Stimulated activated naive CD8-positive, alpha-beta T cell treated with anti-CD3 and anti-CD28 coated beads, Interleukin-15, amount 100 ng/mL, for 72 hours (primary cell): ENCODE measurements around the gene PUSL1.
A peak's percentile ranks its signal among the peaks of the same experiment; 100 is the strongest.

Experiments used
- ATAC-seq: fragments of 150-1000 bp; cut with Tn5 transposase; 2 replicates; pipeline ENCODE4 v1.10.0; 2021; ENCODE audit warnings: mild to moderate bottlenecking, moderate library complexity
- DNase-seq, 2 donors: peaks; one replicate each; pipeline ENCODE4 v3.0.0; 2021 to 2022
- H3K27ac Mint-ChIP-seq, 2 donors: one replicate each; pipeline ENCODE4 v1.8.0; 2022; ENCODE audit warnings: mild to moderate bottlenecking in 2 of 2, mixed read lengths in 2 of 2, moderate library complexity in 2 of 2
- H3K27me3 Mint-ChIP-seq: one replicate; pipeline ENCODE4 v1.8.0; 2022; ENCODE audit warnings: mixed read lengths
- H3K4me1 Mint-ChIP-seq: one replicate; pipeline ENCODE4 v1.8.0; 2022; ENCODE audit warnings: mild to moderate bottlenecking, mixed read lengths
- H3K4me3 Mint-ChIP-seq, 2 donors: one replicate each; pipeline ENCODE4 v1.8.0; 2022; ENCODE audit warnings: mild to moderate bottlenecking in 2 of 2, mixed read lengths in 2 of 2, moderate library complexity in 1 of 2
- H3K9me3 Mint-ChIP-seq, 2 donors: one replicate each; pipeline ENCODE4 v1.8.0; 2022; ENCODE audit warnings: mixed read lengths in 2 of 2

The PUSL1 gene

DNA sequence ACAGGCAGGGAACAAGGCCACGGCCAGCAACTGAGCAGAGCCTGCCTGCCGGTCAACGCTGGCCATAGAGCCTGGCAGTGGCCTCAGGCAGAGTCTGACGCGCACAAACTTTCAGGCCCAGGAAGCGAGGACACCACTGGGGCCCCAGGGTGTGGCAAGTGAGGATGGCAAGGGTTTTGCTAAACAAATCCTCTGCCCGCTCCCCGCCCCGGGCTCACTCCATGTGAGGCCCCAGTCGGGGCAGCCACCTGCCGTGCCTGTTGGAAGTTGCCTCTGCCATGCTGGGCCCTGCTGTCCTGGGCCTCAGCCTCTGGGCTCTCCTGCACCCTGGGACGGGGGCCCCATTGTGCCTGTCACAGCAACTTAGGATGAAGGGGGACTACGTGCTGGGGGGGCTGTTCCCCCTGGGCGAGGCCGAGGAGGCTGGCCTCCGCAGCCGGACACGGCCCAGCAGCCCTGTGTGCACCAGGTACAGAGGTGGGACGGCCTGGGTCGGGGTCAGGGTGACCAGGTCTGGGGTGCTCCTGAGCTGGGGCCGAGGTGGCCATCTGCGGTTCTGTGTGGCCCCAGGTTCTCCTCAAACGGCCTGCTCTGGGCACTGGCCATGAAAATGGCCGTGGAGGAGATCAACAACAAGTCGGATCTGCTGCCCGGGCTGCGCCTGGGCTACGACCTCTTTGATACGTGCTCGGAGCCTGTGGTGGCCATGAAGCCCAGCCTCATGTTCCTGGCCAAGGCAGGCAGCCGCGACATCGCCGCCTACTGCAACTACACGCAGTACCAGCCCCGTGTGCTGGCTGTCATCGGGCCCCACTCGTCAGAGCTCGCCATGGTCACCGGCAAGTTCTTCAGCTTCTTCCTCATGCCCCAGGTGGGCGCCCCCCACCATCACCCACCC lies 22.9 kb downstream of the PUSL1 start, which contains the start of gene TAS1R3:
Gene TAS1R3 (plus strand): TSS at position 213 of the 898 bp plus-strand sequence. CDS start 66 bp downstream, at position 279.
- Mint-ChIP-seq H3K27ac (peak within 1 kb of the TSS in 1 of 2 donors; percentile 19), H3K27me3 (no peaks in the 10 kb centered on the region), H3K4me3 (no peak within 1 kb of the TSS), H3K4me1 (peaks cover 18% of the 10 kb centered on the region), H3K9me3 (peaks cover 4 to 6% of the 10 kb centered on the region in 2 donors)
- ATAC-seq (peak; percentile 6), DNase-seq (no peak)

DNA sequence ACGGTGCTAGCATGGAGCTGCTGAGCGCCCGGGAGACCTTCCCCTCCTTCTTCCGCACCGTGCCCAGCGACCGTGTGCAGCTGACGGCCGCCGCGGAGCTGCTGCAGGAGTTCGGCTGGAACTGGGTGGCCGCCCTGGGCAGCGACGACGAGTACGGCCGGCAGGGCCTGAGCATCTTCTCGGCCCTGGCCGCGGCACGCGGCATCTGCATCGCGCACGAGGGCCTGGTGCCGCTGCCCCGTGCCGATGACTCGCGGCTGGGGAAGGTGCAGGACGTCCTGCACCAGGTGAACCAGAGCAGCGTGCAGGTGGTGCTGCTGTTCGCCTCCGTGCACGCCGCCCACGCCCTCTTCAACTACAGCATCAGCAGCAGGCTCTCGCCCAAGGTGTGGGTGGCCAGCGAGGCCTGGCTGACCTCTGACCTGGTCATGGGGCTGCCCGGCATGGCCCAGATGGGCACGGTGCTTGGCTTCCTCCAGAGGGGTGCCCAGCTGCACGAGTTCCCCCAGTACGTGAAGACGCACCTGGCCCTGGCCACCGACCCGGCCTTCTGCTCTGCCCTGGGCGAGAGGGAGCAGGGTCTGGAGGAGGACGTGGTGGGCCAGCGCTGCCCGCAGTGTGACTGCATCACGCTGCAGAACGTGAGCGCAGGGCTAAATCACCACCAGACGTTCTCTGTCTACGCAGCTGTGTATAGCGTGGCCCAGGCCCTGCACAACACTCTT lies 23.8 kb downstream of the PUSL1 start:
- peaks cover 12% of the 10 kb centered on the region for H3K4me1 Mint-ChIP-seq
- peaks cover 4 to 6% of the 10 kb centered on the region in 2 donors for H3K9me3 Mint-ChIP-seq
- H3K27me3 Mint-ChIP-seq = no peaks in the 10 kb centered on the region
- H3K4me3 Mint-ChIP-seq = no peak overlapping the region
- no peak for DNase-seq
- no peak for ATAC-seq
- H3K27ac Mint-ChIP-seq = peak overlapping the region in 1 of 2 donors; percentile 27

- H3K4me3 Mint-ChIP-seq = no peak overlapping the region
- no peaks in the 10 kb centered on the region for H3K27me3 Mint-ChIP-seq
- ATAC-seq = no peak
- peaks cover 4 to 6% of the 10 kb centered on the region in 2 donors for H3K9me3 Mint-ChIP-seq
- peak overlapping the region in 1 of 2 donors; percentile 42 for H3K27ac Mint-ChIP-seq
- no peak for DNase-seq
- H3K4me1 Mint-ChIP-seq = peaks cover 7% of the 10 kb centered on the region
Measured at GRCh38 chr1:1332774-1333480, 24.5 kb downstream of the PUSL1 start.

- peak overlapping the region in 1 of 2 donors; percentile 71 for H3K27ac Mint-ChIP-seq
Measured at GRCh38 chr1:1333551-1334241, 25.3 kb downstream of the PUSL1 start.

DNA sequence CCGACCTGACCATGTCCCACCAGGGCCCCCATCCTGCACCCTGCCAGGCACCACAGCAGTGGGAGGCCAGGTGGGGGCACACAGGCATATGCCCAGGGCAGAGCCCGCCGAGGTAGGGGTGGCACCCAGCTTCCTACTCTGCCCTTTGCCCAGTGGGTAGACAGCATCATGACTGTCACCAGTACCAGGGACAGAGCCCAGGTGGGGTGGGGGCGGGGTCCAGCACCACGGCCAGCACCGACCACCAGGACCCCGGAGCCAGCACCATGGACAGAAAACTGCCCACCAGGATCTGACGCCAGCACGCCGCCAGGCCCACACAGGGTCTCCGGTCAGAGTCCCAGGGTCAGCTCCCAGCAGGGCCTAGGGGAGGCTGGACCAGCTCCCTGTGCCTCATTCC lies 26.4 kb downstream of the PUSL1 start:
- no peaks in the 10 kb centered on the region for H3K27me3 Mint-ChIP-seq
- ATAC-seq (no peak), DNase-seq (no peak)
- H3K9me3 Mint-ChIP-seq = peaks cover 2 to 3% of the 10 kb centered on the region in 2 donors
- no peak overlapping the region for H3K4me3 Mint-ChIP-seq
- H3K27ac Mint-ChIP-seq = peak overlapping the region in 1 of 2 donors; percentile 74
- H3K4me1 Mint-ChIP-seq = no peaks in the 10 kb centered on the region

More at GRCh38 chr1:1333551-1334241, 25.3 kb downstream of the PUSL1 start:
- no peak for ATAC-seq
- H3K4me3 Mint-ChIP-seq = no peak overlapping the region
- no peak for DNase-seq
- H3K27me3 Mint-ChIP-seq = no peaks in the 10 kb centered on the region
- peaks cover 6% of the 10 kb centered on the region for H3K4me1 Mint-ChIP-seq
- peaks cover 4 to 6% of the 10 kb centered on the region in 2 donors for H3K9me3 Mint-ChIP-seq

GRCh38 chr1:1335283-1335682 lies 26.9 kb downstream of the PUSL1 start:
- ATAC-seq = no peak
- Mint-ChIP-seq H3K4me3 (no peak overlapping the region), H3K27ac (no peak overlapping the region), H3K27me3 (no peaks in the 10 kb centered on the region), H3K9me3 (no peaks in the 10 kb centered on the region), H3K4me1 (no peaks in the 10 kb centered on the region)
- DNase-seq = no peak

DNA sequence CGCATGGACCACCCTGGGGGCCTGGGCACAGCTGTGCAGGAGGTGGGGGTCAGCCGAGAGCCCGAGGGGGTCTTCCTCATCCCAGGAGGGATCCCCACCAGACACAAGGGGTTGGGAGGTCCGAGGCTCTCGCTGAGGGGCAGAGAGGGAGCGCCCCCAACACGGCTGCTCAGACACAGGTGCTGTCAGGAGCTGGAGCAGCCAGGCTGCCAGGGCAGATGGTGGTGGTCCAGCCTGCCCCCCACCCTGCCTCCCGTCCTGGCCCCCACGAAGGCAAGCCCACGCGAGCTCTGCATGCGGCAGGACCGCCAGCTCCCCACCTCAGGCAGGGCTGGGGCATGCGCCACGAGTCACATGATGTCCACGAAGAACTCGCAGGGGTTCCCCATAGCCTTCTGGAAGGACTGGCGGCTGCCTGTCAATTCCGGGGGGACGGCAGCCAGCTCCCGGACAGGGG lies 27.4 kb downstream of the PUSL1 start:
- no peak overlapping the region for H3K4me3 Mint-ChIP-seq
- no peaks in the 10 kb centered on the region for H3K27me3 Mint-ChIP-seq
- peaks cover 0 to under 1% of the 10 kb centered on the region in 2 donors for H3K9me3 Mint-ChIP-seq
- no peaks in the 10 kb centered on the region for H3K4me1 Mint-ChIP-seq
- H3K27ac Mint-ChIP-seq = no peak overlapping the region
- DNase-seq (no peak), ATAC-seq (no peak)

DNA sequence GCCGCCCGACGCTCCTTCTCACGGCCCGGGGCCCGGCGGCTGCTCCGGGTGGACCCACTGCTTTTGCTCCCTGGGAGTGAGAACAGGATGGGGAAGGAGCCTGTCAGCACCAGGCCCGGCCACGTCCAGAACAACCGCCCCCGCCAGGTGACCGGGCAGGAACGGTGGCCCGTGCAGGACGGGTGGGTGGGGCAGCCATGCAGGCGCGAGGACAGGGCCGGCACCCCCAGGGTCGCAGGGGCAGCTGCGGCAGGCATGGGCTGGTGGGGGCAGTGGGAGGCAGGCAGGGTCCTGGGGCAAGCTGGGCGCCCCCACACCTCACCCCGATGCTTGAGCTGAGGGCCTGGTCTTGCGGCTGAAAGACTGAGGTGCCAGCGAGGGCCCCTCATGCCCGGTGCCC lies 28.0 kb downstream of the PUSL1 start:
- no peaks in the 10 kb centered on the region for H3K4me1 Mint-ChIP-seq
- no peak for DNase-seq
- no peak overlapping the region for H3K4me3 Mint-ChIP-seq
- H3K27ac Mint-ChIP-seq = no peak overlapping the region
- no peaks in the 10 kb centered on the region for H3K27me3 Mint-ChIP-seq
- peaks cover 0 to 6% of the 10 kb centered on the region in 2 donors for H3K9me3 Mint-ChIP-seq
- no peak for ATAC-seq

DNA sequence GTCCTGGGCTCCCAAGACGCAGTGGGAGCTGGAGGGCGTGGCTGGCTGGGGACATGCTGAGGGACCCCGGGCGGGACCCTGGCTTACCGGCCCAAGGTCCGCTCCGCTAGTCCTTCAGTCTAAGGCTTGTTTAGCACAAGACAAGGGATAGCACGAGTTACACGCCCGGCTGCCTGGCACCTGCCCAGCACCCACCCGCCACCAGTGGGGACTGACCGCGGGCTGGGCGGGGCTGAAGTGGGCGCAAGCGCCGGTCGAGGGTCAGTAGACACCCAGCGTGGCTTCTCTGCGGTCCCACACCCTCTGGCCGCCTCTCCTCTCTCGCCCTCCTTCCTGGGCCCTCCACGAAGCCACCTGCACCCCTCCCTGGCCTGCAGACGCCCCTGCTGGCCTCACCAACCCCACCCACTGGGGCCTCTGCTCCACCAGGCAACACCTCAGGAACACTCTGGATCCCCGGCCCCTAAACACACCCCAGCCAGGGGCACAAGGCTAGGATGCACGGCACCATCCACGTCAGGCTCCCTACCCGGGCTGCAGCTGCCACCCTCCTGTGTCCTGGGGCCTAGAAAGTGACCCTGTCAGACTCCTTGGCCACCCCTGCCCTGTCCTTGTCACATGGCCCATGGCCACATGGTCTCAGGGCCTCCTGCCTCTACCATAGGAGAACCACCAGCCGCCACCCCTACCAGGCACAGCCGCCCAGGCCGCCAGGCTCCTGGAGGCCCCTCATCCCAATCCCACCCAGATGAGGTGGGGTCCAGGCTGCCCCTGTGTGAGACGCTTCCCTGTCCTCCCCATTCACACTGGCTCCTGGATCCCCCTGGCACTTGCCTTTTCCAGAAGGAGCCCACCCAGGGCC lies 28.8 kb downstream of the PUSL1 start:
- Mint-ChIP-seq H3K27ac (no peak overlapping the region), H3K9me3 (peaks cover 0 to 7% of the 10 kb centered on the region in 2 donors), H3K27me3 (no peaks in the 10 kb centered on the region), H3K4me1 (no peaks in the 10 kb centered on the region), H3K4me3 (no peak overlapping the region)
- ATAC-seq = no peak
- DNase-seq = no peak

- DNase-seq (no peak), ATAC-seq (peak; percentile 30)
- Mint-ChIP-seq H3K4me3 (no peak overlapping the region), H3K4me1 (peaks cover 2% of the 10 kb centered on the region), H3K27me3 (no peaks in the 10 kb centered on the region), H3K9me3 (peaks cover 0 to 7% of the 10 kb centered on the region in 2 donors), H3K27ac (no peak overlapping the region)
Measured at GRCh38 chr1:1337793-1338147, 29.4 kb downstream of the PUSL1 start.

- H3K27me3 Mint-ChIP-seq = no peaks in the 10 kb centered on the region
- peaks cover 8% of the 10 kb centered on the region for H3K4me1 Mint-ChIP-seq
- ATAC-seq = no peak
- peaks cover 0 to 7% of the 10 kb centered on the region in 2 donors for H3K9me3 Mint-ChIP-seq
- no peak overlapping the region for H3K4me3 Mint-ChIP-seq
- no peak overlapping the region for H3K27ac Mint-ChIP-seq
- DNase-seq = no peak
Measured at GRCh38 chr1:1338278-1338677, 29.9 kb downstream of the PUSL1 start.

GRCh38 chr1:1340185-1340584 lies 31.8 kb downstream of the PUSL1 start:
- Mint-ChIP-seq H3K27me3 (no peaks in the 10 kb centered on the region), H3K9me3 (peaks cover 0 to 7% of the 10 kb centered on the region in 2 donors), H3K4me3 (no peak overlapping the region), H3K27ac (no peak overlapping the region), H3K4me1 (peaks cover 23% of the 10 kb centered on the region)
- ATAC-seq (no peak), DNase-seq (no peak)

DNA sequence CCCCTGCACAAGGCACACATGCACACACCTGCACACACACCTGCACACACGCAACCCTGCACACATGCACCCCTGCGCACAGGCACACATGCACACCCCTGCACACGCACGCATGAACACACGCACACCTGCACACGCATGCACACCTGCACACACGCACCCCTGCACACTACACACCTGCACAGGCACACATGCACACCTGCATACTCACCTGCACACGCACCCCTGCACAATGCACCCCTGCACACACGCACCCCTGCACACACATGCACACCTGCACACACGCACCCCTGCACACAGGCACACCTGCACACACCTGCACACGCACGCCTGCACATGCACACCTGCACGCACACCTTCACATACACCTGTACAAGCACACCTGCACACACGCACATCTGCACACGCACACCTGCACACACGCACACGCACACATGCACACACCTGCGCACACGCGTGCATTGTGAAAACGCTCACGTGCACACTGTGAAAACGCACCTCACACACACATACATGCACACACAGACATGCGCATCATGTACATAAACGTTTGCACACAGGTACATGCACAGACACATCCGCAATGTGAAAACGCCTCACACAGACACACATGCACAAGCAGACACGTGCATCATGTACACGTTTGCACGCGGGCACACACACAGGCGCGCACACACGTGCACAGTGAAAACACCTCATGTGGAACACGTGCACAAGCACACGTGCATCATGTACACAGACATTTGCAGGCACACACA lies 32.6 kb downstream of the PUSL1 start:
- ATAC-seq (no peak), DNase-seq (no peak)
- Mint-ChIP-seq H3K27ac (no peak overlapping the region), H3K9me3 (peaks cover 0 to 7% of the 10 kb centered on the region in 2 donors), H3K4me1 (peaks cover 27% of the 10 kb centered on the region), H3K27me3 (no peaks in the 10 kb centered on the region), H3K4me3 (no peak overlapping the region)
